Loucy (cell line): ENCODE measurements around the gene BPHL.
"Not testable (repeated sequence)": the region's sequence is repeated elsewhere in the genome, so short reads cannot be mapped to it uniquely, and the experiment has no call there.

Experiments used
- H2AFZ ChIP-seq: fragments of 200-600 bp; sonication (generic); 2 replicates; pipeline ENCODE4 v1.6.0; 2016; ENCODE audit warnings: antibody characterized with exemption, mild to moderate bottlenecking, low read length, moderate library complexity
- H3F3A ChIP-seq: fragments of 200-600 bp; 2 replicates; pipeline ENCODE4 v1.6.0; 2016; ENCODE audit warnings: antibody characterized with exemption, low read depth, mild to moderate bottlenecking
- H3K27me3 ChIP-seq: fragments of 200-600 bp; sonication (generic); 2 replicates; pipeline ENCODE4 v1.6.1; 2014; ENCODE audit warnings: low read length, mild to moderate bottlenecking; ENCODE audit not compliant: insufficient read depth, poor library complexity, severe bottlenecking
- H3K36me3 ChIP-seq: fragments of 200-600 bp; sonication (generic); 2 replicates; pipeline ENCODE4 v1.6.1; 2016; ENCODE audit warnings: low read length; ENCODE audit not compliant: insufficient read depth
- H3K4me1 ChIP-seq: fragments of 200-600 bp; sonication (generic); 2 replicates; pipeline ENCODE4 v1.5.1; 2014; ENCODE audit warnings: low read length, mild to moderate bottlenecking; ENCODE audit not compliant: insufficient read depth, poor library complexity, severe bottlenecking
- H3K4me2 ChIP-seq: fragments of 200-600 bp; sonication (generic); 2 replicates; pipeline ENCODE4 v1.6.0; 2014; ENCODE audit warnings: antibody characterized with exemption, low read length, low read depth, mild to moderate bottlenecking; ENCODE audit not compliant: poor library complexity, severe bottlenecking
- H3K4me3 ChIP-seq: fragments of 200-600 bp; sonication (generic); 2 replicates; pipeline ENCODE4 v1.5.1; 2014; ENCODE audit warnings: low read length, mild to moderate bottlenecking, mixed read lengths; ENCODE audit not compliant: poor library complexity, severe bottlenecking
- H3K79me2 ChIP-seq: fragments of 200-600 bp; sonication (generic); 2 replicates; pipeline ENCODE4 v1.6.1; 2014; ENCODE audit warnings: low read length; ENCODE audit not compliant: insufficient read depth
- H3K9ac ChIP-seq: fragments of 200-600 bp; sonication (generic); 2 replicates; pipeline ENCODE4 v1.6.0; 2014; ENCODE audit warnings: mild to moderate bottlenecking, low read depth, low read length, moderate library complexity; ENCODE audit not compliant: poor library complexity, severe bottlenecking
- H3K9me2 ChIP-seq: fragments of 200-600 bp; sonication (generic); replicated peaks from 2 replicates; pipeline ENCODE4 v1.6.1; 2016; ENCODE audit warnings: low read depth, low read length, mixed read lengths
- H3K9me3 ChIP-seq: fragments of 200-600 bp; sonication (generic); 2 replicates; pipeline ENCODE4 v1.6.1; 2014; ENCODE audit warnings: mild to moderate bottlenecking, antibody characterized with exemption, low read length, low read depth; ENCODE audit not compliant: insufficient read depth
- H4K20me1 ChIP-seq: fragments of 200-600 bp; sonication (generic); 2 replicates; pipeline ENCODE4 v1.6.0; 2014; ENCODE audit warnings: antibody characterized with exemption, low read length, mild to moderate bottlenecking; ENCODE audit not compliant: insufficient read depth, poor library complexity, severe bottlenecking
- CTCF ChIP-seq: fragments of 200-600 bp; sonication (generic); conservative IDR thresholded peaks from 2 replicates; pipeline ENCODE4 v1.5.1; 2014; ENCODE audit warnings: mild to moderate bottlenecking, antibody characterized with exemption, low read length
- EZH2phosphoT487 ChIP-seq: fragments of 200-600 bp; IDR thresholded peaks from 2 replicates; pipeline ENCODE4 v1.6.1; 2018; ENCODE audit warnings: antibody characterized with exemption, mild to moderate bottlenecking, moderate library complexity, borderline replicate concordance

BPHL gene

GRCh38 chr6:3196770-3197169 is 78.3 kb downstream of the BPHL start:
- Histone ChIP-seq H3K9me3 (no peaks in the 10 kb centered on the region), H3K4me3 (no peak overlapping the region)
- TF ChIP-seq CTCF (no peak), EZH2phosphoT487 (no peak)

GRCh38 chr6:3197734-3198133 is 79.2 kb downstream of the BPHL start:
- not testable (repeated sequence) for H4K20me1 ChIP-seq, H3K4me1 ChIP-seq, H3K27me3 ChIP-seq, H3K9me3 ChIP-seq, H3F3A ChIP-seq, H3K79me2 ChIP-seq, H2AFZ ChIP-seq, H3K4me2 ChIP-seq, H3K9me2 ChIP-seq, H3K9ac ChIP-seq, H3K36me3 ChIP-seq, H3K4me3 ChIP-seq

More at GRCh38 chr6:3196770-3197169, 78.3 kb downstream of the BPHL start:
- Histone ChIP-seq H4K20me1 (no peaks in the 10 kb centered on the region), H3K27me3 (no peaks in the 10 kb centered on the region), H2AFZ (no peak overlapping the region), H3K9ac (no peak overlapping the region), H3K4me1 (peaks cover 5% of the 10 kb centered on the region), H3K79me2 (no peaks in the 10 kb centered on the region), H3K36me3 (no peaks in the 10 kb centered on the region), H3F3A (no peaks in the 10 kb centered on the region), H3K9me2 (no peaks in the 10 kb centered on the region), H3K4me2 (no peak overlapping the region)

GRCh38 chr6:3199382-3199781 is 80.9 kb downstream of the BPHL start:
- Histone ChIP-seq H3K79me2 (no peaks in the 10 kb centered on the region), H3F3A (no peaks in the 10 kb centered on the region), H3K9me3 (no peaks in the 10 kb centered on the region), H4K20me1 (no peaks in the 10 kb centered on the region), H3K4me3 (no peak overlapping the region), H3K4me1 (peaks cover 5% of the 10 kb centered on the region), H2AFZ (no peak overlapping the region), H3K36me3 (no peaks in the 10 kb centered on the region), H3K27me3 (no peaks in the 10 kb centered on the region), H3K4me2 (no peak overlapping the region), H3K9ac (no peak overlapping the region), H3K9me2 (no peaks in the 10 kb centered on the region)
- TF ChIP-seq CTCF (no peak), EZH2phosphoT487 (no peak)

- Histone ChIP-seq H3F3A (no peaks in the 10 kb centered on the region), H3K4me1 (no peaks in the 10 kb centered on the region), H3K4me3 (no peak overlapping the region), H2AFZ (no peak overlapping the region), H3K4me2 (no peak overlapping the region), H4K20me1 (no peaks in the 10 kb centered on the region), H3K9me3 (no peaks in the 10 kb centered on the region), H3K9ac (no peak overlapping the region), H3K36me3 (no peaks in the 10 kb centered on the region), H3K27me3 (no peaks in the 10 kb centered on the region), H3K9me2 (no peaks in the 10 kb centered on the region), H3K79me2 (no peaks in the 10 kb centered on the region)
- no peak for TF ChIP-seq CTCF
- no peak for TF ChIP-seq EZH2phosphoT487
Measured at GRCh38 chr6:3200682-3201081, 82.2 kb downstream of the BPHL start.
